ENCODE data around the gene BANP. TPM values are rescaled to one million over a fixed set of nuclear protein-coding genes. Genes with fewer than 3 reads are reported as not detected.
"Not testable (repeated sequence)": the region's sequence is repeated elsewhere in the genome, so short reads cannot be mapped to it uniquely, and the experiment has no call there.

The BANP gene
- total and polyA plus RNA-seq, 2 experiments from 2014 or later: 22.8 to 23.8 TPM

DNA sequence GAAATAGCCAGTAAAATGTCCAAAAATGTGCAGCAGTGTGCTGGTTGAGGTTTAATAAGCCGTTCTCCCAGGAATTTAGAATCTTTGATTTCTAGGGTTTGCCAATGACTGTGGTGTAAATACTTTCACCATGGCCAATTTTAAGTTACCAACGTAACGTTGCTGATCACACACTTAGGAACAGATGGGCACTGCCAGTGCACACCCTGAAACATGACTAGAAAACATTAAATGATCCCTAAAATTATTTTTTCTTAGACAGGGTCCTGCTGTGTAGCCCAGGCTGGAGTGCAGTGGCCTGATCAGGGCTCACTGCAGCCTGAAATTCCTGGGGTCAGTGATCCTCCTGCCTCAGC, 18.1 kb upstream of the BANP start:
- no peaks in the 10 kb centered on the region for H3K36me3 ChIP-seq (replicated peaks; ENCODE audit: insufficient read depth, low read depth)
- no peak overlapping the region for H3K4me2 ChIP-seq
- WGBS (ENCODE audit: low lambda C conversion rate, missing lambda C conversion rate): 90% methylated on average over 3 of the region's 3 CpGs
- TF ChIP-seq EZH2phosphoT487 (IDR thresholded peaks at IDR 0.05; ENCODE audit: low read depth, severe bottlenecking, unreplicated experiment): no peak
- TF ChIP-seq EZH2 (IDR thresholded peaks at IDR 0.05; ENCODE audit: borderline replicate concordance): no peak
- no peak for TF ChIP-seq CTCF (IDR thresholded peaks at IDR 0.05; ENCODE audit: poor library complexity)
- no peak overlapping the region for H2AFZ ChIP-seq
- H3K27me3 ChIP-seq: no peaks in the 10 kb centered on the region
- H3K27ac ChIP-seq: no peak overlapping the region
- H4K20me1 ChIP-seq (ENCODE audit: insufficient read depth, poor library complexity, severe bottlenecking): no peaks in the 10 kb centered on the region
- H3K4me3 ChIP-seq: no peak overlapping the region
- no peak for DNase-seq (ENCODE audit: low spot score)
- H3K4me1 ChIP-seq (ENCODE audit: insufficient read depth): no peaks in the 10 kb centered on the region
- H3K79me2 ChIP-seq: no peaks in the 10 kb centered on the region
- H3K9me3 ChIP-seq (ENCODE audit: low read depth): no peaks in the 10 kb centered on the region
- H3K9me2 ChIP-seq (replicated peaks; ENCODE audit: insufficient read depth): no peaks in the 10 kb centered on the region

DNA sequence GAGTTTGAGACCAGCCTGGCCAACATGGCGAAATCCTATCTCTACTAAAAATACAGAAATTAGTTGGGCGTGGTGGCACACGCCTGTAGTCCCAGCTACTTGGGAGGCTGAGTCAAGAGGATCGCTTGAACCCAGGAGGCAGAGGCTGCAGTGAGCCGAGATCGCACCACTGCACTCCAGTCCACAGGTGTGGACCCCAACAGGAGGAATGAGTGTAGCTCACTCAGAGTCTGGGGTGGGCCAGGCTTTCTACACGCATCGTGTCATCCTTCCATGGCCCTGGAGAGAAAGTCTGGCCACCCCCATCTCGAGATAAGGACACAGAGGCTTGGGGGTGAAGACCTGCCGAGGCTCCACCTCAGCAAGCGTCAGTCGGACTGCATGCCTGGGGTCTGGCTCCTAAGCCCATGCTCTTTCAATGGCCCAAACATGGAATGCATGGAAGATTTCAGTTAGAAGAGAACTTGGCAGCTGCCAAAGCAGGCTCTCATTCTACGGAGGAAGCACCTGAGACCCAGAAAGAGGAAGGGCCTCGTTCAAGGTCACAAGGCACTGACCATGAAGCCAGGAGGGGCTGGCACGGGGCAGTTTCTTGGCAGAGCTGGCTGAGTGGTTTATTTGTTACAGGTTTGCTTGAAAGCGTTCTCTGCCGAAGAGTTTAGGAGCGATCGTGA, 16.3 kb upstream of the BANP start:
- H3K4me3 ChIP-seq; H3K27ac ChIP-seq; DNase-seq (ENCODE audit: low spot score); H3K79me2 ChIP-seq; H3K4me1 ChIP-seq (ENCODE audit: insufficient read depth); H3K27me3 ChIP-seq; H3K36me3 ChIP-seq (replicated peaks; ENCODE audit: insufficient read depth, low read depth); H2AFZ ChIP-seq; H3K4me2 ChIP-seq; H3K9me2 ChIP-seq (replicated peaks; ENCODE audit: insufficient read depth); H4K20me1 ChIP-seq (ENCODE audit: insufficient read depth, poor library complexity, severe bottlenecking); H3K9me3 ChIP-seq (ENCODE audit: low read depth): not testable (repeated sequence)
- WGBS (ENCODE audit: low lambda C conversion rate, missing lambda C conversion rate): 92% methylated on average over 19 of the region's 19 CpGs

DNA sequence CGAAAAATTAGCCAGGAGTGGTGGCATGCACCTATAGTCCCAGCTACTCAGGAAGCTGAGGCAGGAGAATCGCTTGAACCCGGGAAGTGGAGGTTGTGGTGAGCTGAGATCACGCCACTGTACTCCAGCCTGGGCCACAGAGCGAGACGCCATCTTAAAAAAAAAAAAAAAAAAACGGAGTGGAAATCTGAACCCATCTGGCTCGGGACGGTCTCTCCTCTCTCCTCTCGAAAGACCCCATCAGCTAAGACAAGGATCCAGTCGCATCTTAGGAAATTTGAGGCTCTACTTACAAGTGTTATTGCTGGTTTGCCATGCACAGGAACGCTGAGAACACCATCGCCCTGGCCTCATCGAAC, 15.2 kb upstream of the BANP start:
- not testable (repeated sequence) for H3K9me3 ChIP-seq (ENCODE audit: low read depth); H3K36me3 ChIP-seq (replicated peaks; ENCODE audit: insufficient read depth, low read depth); H3K9me2 ChIP-seq (replicated peaks; ENCODE audit: insufficient read depth); H3K79me2 ChIP-seq; H4K20me1 ChIP-seq (ENCODE audit: insufficient read depth, poor library complexity, severe bottlenecking); H3K4me3 ChIP-seq; H3K4me1 ChIP-seq (ENCODE audit: insufficient read depth); H3K4me2 ChIP-seq; H2AFZ ChIP-seq; DNase-seq (ENCODE audit: low spot score); H3K27me3 ChIP-seq; H3K27ac ChIP-seq
- WGBS (ENCODE audit: low lambda C conversion rate, missing lambda C conversion rate): 95% methylated on average over 14 of the region's 14 CpGs

DNA sequence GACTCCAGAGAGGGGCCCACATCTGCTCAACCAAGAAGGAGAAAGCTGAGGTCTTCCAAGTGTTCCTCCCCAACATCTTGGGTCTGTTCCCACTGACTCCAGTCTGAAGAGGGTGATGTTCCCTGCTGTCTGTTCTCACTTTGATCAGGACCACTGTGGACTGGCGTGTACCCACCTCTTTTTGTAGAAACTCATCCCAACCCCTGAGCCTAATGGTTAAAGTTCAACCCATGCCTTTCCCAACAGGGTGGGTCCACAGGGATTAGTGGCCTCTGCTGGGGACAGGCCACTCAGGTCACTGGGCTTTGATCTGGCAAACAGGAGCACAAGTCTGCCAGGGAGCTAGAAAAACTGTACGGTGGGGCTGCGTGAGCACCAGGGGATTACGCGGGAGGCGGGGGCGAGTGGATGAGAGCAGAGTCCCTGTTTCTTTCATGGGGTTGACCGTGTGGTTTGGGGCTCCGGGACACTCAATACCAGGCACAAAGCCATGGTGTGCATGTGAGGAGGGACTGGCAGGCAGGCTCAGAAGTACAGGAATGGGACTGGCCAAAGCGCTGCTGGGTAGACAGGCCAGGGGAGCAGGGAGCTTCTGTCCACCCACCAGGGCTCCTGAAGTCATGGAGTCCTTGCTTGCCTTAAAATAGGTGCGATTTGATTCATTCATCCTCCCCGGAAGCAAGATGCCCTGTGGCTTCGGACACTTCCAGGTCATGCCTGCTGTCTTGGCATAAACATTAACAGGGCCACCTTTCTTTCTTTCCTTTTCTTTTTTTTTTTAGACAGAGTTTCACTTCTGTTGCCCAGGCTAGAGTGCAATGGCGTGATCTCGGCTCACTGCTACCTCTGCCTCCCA, 14.6 kb upstream of the BANP start, which contains the start of gene CA5A:
CA5A (minus strand) TSS at position 155 of the 856 bp plus-strand sequence; CDS start at position 76, 79 bp downstream.
- Histone ChIP-seq H3K9me2 (replicated peaks; ENCODE audit: insufficient read depth) (no peaks in the 10 kb centered on the region), H3K27ac (no peak within 1 kb of the TSS), H3K79me2 (no peaks in the 10 kb centered on the region), H4K20me1 (ENCODE audit: insufficient read depth, poor library complexity, severe bottlenecking) (no peaks in the 10 kb centered on the region), H3K4me2 (no peak within 1 kb of the TSS), H3K4me1 (ENCODE audit: insufficient read depth) (no peaks in the 10 kb centered on the region), H3K27me3 (no peaks in the 10 kb centered on the region), H2AFZ (no peak within 1 kb of the TSS), H3K36me3 (replicated peaks; ENCODE audit: insufficient read depth, low read depth) (no peaks in the 10 kb centered on the region), H3K9me3 (ENCODE audit: low read depth) (no peaks in the 10 kb centered on the region), H3K4me3 (no peak within 1 kb of the TSS)
- no peak for DNase-seq (ENCODE audit: low spot score)
- TF ChIP-seq EZH2 (IDR thresholded peaks at IDR 0.05; ENCODE audit: borderline replicate concordance) (no peak), CTCF (IDR thresholded peaks at IDR 0.05; ENCODE audit: poor library complexity) (no peak), EZH2phosphoT487 (IDR thresholded peaks at IDR 0.05; ENCODE audit: low read depth, severe bottlenecking, unreplicated experiment) (no peak)
- 88% methylated on average over 15 of the region's 15 CpGs for WGBS (ENCODE audit: low lambda C conversion rate, missing lambda C conversion rate)

GRCh38 chr16:87937231-87937542, 14.0 kb upstream of the BANP start:
- not testable (repeated sequence) for DNase-seq (ENCODE audit: low spot score); H3K27ac ChIP-seq; H3K4me1 ChIP-seq (ENCODE audit: insufficient read depth); H3K4me2 ChIP-seq; H3K9me2 ChIP-seq (replicated peaks; ENCODE audit: insufficient read depth); H3K36me3 ChIP-seq (replicated peaks; ENCODE audit: insufficient read depth, low read depth); H3K4me3 ChIP-seq; H4K20me1 ChIP-seq (ENCODE audit: insufficient read depth, poor library complexity, severe bottlenecking); H3K27me3 ChIP-seq; H3K79me2 ChIP-seq; H3K9me3 ChIP-seq (ENCODE audit: low read depth); H2AFZ ChIP-seq
- 94% methylated on average over 7 of the region's 7 CpGs for WGBS (ENCODE audit: low lambda C conversion rate, missing lambda C conversion rate)
